HCT116 (cell line): Measurements from ENCODE around the gene ARHGAP8. TPM values are rescaled to one million over a fixed set of nuclear protein-coding genes. Genes with fewer than 3 reads are reported as not detected.
A peak's percentile ranks its signal among the peaks of the same experiment; 100 is the strongest.

Experiments used
- ATAC-seq: fragments of 200-7000 bp; cut with Tn5 transposase; 2 replicates; pipeline ENCODE4 v1.9.1; 2020; ENCODE audit warnings: mild to moderate bottlenecking, moderate library complexity
- BruUV-seq: library from RNA; stranded (reverse); fragments of 400-500 nt; replicated peaks from 2 replicates; lab custom pipeline; 2021; lab: Mats Ljungman, UMichigan
- CTCF ChIA-PET: fragments of 300-600 bp; sonication (Branson Sonifier 250); formaldehyde crosslinking; loops from one replicate; lab custom pipeline; 2021; ENCODE audit warnings: antibody characterized with exemption; lab: Charles Lee
- POLR2A ChIA-PET: fragments of 300-600, 350-600 bp; sonication (Branson Sonifier 250); formaldehyde crosslinking; loops from one replicate; lab custom pipeline; 2021; ENCODE audit warnings: antibody characterized with exemption; lab: Charles Lee
- RAD21 ChIA-PET, 2 experiments: fragments of 300-600 bp; sonication (Branson Sonifier 250); formaldehyde crosslinking; loops; one replicate each; lab custom pipeline; 2023; ENCODE audit warnings: low total read pairs in 2 of 2; ENCODE audit not compliant: uncharacterized antibody in 2 of 2, unreplicated experiment in 2 of 2, low non-redundant PET in 1 of 2; lab: Charles Lee
- DNase-seq: peaks from one replicate; pipeline ENCODE4 v3.0.0-alpha.2; 2010; ENCODE audit warnings: low read depth, low spot score
- H2AFZ ChIP-seq: fragments of 200-600 bp; shearing (Covaris generic), sonication (generic); 2 replicates; pipeline ENCODE4 v1.6.1; 2017; ENCODE audit warnings: low read depth, mixed run types, mixed read lengths, antibody characterized with exemption, low read length; ENCODE audit not compliant: poor library complexity, severe bottlenecking
- H3K27ac ChIP-seq: 2 replicates; pipeline ENCODE4 v1.5.1; 2012; ENCODE audit warnings: low read depth, low read length
- H3K27me3 ChIP-seq: fragments of 200-600 bp; sonication (generic); 2 replicates; pipeline ENCODE4 v1.6.1; 2016; ENCODE audit warnings: mixed run types, low read length, mixed read lengths; ENCODE audit not compliant: insufficient read depth
- H3K36me3 ChIP-seq, 2 experiments: fragments of 200-500 bp in 1 of 2; fragments of 200-600 bp in 1 of 2; sonication (Bioruptor generic) in 1 of 2; sonication (generic) in 1 of 2; 2 replicates each; pipeline versions ENCODE4 v1.5.1 to v1.6.1; 2014 to 2016; ENCODE audit warnings: low read length in 2 of 2, inconsistent platforms in 1 of 2, mixed read lengths in 1 of 2, mixed run types in 1 of 2; ENCODE audit not compliant: insufficient read depth in 2 of 2, control insufficient read depth in 1 of 2
- H3K4me1 ChIP-seq, 2 experiments: fragments of 200-600 bp in 1 of 2; sonication (generic) in 1 of 2; 2 replicates each; pipeline versions ENCODE4 v1.5.1 to v1.6.1; 2012 to 2017; ENCODE audit warnings: low read length in 2 of 2, inconsistent platforms in 1 of 2, mild to moderate bottlenecking in 1 of 2, mixed read lengths in 1 of 2, mixed run types in 1 of 2, moderate library complexity in 1 of 2; ENCODE audit not compliant: insufficient read depth in 2 of 2, control insufficient read depth in 1 of 2
- H3K4me2 ChIP-seq: fragments of 200-600 bp; sonication (generic); 2 replicates; pipeline ENCODE4 v1.6.1; 2017; ENCODE audit warnings: mixed run types, low read length, mixed read lengths
- H3K4me3 ChIP-seq, 2 experiments: fragments of 200-600 bp in 1 of 2; sonication (generic) in 1 of 2; replicated peaks in 1 of 2; 2 replicates each; pipeline ENCODE4 v1.5.1; 2011 to 2016; ENCODE audit warnings: low read length in 2 of 2, control low read depth in 1 of 2, low read depth in 1 of 2, mild to moderate bottlenecking in 1 of 2, mixed read lengths in 1 of 2, mixed run types in 1 of 2
- H3K79me2 ChIP-seq: fragments of 200-600 bp; sonication (generic); 2 replicates; pipeline ENCODE4 v1.6.1; 2017; ENCODE audit warnings: mild to moderate bottlenecking, mixed run types, low read length, moderate library complexity, mixed read lengths; ENCODE audit not compliant: insufficient read depth
- H3K9ac ChIP-seq: fragments of 200-600 bp; sonication (generic); 2 replicates; pipeline ENCODE4 v1.6.1; 2016; ENCODE audit warnings: low read length, mixed read lengths
- H3K9me2 ChIP-seq: fragments of 200-600 bp; sonication (generic), shearing (Covaris generic); 2 replicates; pipeline ENCODE4 v1.6.1; 2017; ENCODE audit warnings: mixed run types, mild to moderate bottlenecking, moderate library complexity; ENCODE audit not compliant: insufficient read depth
- H3K9me3 ChIP-seq, 2 experiments: fragments of 200-500 bp in 1 of 2; fragments of 200-600 bp in 1 of 2; sonication (Bioruptor generic) in 1 of 2; sonication (generic) in 1 of 2; 2 replicates each; pipeline ENCODE4 v1.6.1; 2014 to 2017; ENCODE audit warnings: low read length in 2 of 2, mixed read lengths in 2 of 2, inconsistent platforms in 1 of 2, low read depth in 1 of 2, mild to moderate bottlenecking in 1 of 2, mixed run types in 1 of 2, moderate library complexity in 1 of 2; ENCODE audit not compliant: control insufficient read depth in 1 of 2, insufficient read depth in 1 of 2
- H4K20me1 ChIP-seq: fragments of 200-600 bp; sonication (generic), shearing (Covaris generic); 2 replicates; pipeline ENCODE4 v1.6.1; 2017; ENCODE audit warnings: mixed run types, mild to moderate bottlenecking, moderate library complexity; ENCODE audit not compliant: insufficient read depth
- CBX3 ChIP-seq: IDR thresholded peaks from 2 replicates; pipeline ENCODE4 v1.6.1; 2012; ENCODE audit warnings: low read depth
- ELF1 ChIP-seq: IDR thresholded peaks from 2 replicates; pipeline ENCODE4 v1.6.1; 2012; ENCODE audit warnings: low read depth, borderline replicate concordance
- EZH2 ChIP-seq: fragments of 200-600 bp; sonication (generic); IDR thresholded peaks from 2 replicates; pipeline ENCODE4 v1.6.1; 2017; ENCODE audit warnings: antibody characterized with exemption, mixed run types
- JUND ChIP-seq: IDR thresholded peaks from 2 replicates; pipeline ENCODE4 v1.6.1; 2012
- SRF ChIP-seq: IDR thresholded peaks from 2 replicates; pipeline ENCODE4 v1.6.1; 2012; ENCODE audit warnings: low read depth
- TCF7L2 ChIP-seq: IDR thresholded peaks from 2 replicates; pipeline ENCODE4 v1.7.0; 2011; ENCODE audit warnings: borderline replicate concordance, inconsistent platforms; ENCODE audit not compliant: insufficient read depth, insufficient read length; ENCODE audit errors: extremely low read depth
- intact Hi-C: fragments of 100-400 bp; cut with micrococcal nuclease; formaldehyde crosslinking; loops from 2 replicates; pipeline ENCODE4 v1.10.0; 2022
- total RNA-seq: library from RNA; stranded (reverse); gene quantifications from one replicate; pipeline ENCODE4 v1.2.1, GENCODE V29; 2021; ENCODE audit not compliant: unreplicated experiment
- TF ChIP-seq, protein P1 (sequence below): IDR thresholded peaks from 2 replicates; pipeline ENCODE4 v1.6.1; 2012; ENCODE audit warnings: low read depth

Gene ARHGAP8
- total RNA-seq, 1 experiment from 2014 or later, result 67.5 TPM

DNA sequence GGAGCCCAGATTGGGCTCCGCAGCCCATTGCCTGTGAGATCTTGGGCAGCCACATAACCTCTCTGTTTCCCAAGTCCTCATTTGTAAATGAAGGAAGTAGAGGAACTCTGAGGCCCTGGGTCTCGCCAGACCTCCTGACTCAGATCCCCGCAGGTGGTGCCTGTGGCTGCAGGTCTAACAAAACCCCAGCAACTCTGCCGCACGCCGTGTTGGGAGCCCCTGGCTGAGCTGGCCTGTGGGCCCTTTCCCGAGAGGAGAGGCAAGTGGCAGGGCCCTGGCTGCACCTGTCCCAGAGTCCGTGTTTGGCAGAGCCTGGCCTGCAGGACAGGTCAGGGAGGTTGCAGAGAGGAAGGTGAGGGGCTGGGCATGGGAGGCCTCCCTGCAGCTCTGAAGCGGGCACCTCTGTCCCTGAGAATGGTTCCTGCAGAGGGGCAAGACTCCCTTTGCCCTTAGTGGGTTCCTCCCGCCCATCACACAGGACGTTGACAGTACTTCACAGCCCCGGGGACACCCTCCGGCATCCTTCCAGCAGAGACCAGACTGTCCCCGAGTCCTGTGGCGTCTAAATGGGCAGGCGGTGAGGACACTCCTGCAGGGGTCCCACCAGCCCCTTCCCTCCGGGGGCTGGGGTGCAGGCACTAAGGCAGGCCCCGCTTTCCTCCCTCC lies 67.7 kb downstream of the ARHGAP8 start:
- ChIA-PET RAD21 (interaction anchor here in 1 of 2 experiments (1.1 kb wide), 1 partner anchor 276 kb away, joined by 4 read pairs; no protein-coding TSS in a partner anchor), POLR2A (no interaction called here), CTCF (interaction anchor here (0.9 to 1.5 kb wide), 6 partner anchors 9 to 276 kb away, joined by 3 to 11 read pairs (median 6); no protein-coding TSS in a partner anchor)
- Histone ChIP-seq H3K4me3 (no peak overlapping the region), H3K4me2 (no peak overlapping the region), H3K9me2 (no peaks in the 10 kb centered on the region), H3K27ac (no peak overlapping the region), H3K79me2 (no peaks in the 10 kb centered on the region), H3K36me3 (peaks cover 4 to 16% of the 10 kb centered on the region in 2 experiments; a peak in 3 of 4 replicates), H3K9me3 (no peaks in the 10 kb centered on the region), H4K20me1 (no peaks in the 10 kb centered on the region), H3K4me1 (no peaks in the 10 kb centered on the region), H2AFZ (no peak overlapping the region), H3K27me3 (no peaks in the 10 kb centered on the region), H3K9ac (no peak overlapping the region)
- DNase-seq (no peak), ATAC-seq (peak; percentile 36)
- TF ChIP-seq ELF1 (no peak), TCF7L2 (no peak), JUND (no peak), EZH2 (no peak), CBX3 (no peak), SRF (no peak)
- TF ChIP-seq, protein P1, sequence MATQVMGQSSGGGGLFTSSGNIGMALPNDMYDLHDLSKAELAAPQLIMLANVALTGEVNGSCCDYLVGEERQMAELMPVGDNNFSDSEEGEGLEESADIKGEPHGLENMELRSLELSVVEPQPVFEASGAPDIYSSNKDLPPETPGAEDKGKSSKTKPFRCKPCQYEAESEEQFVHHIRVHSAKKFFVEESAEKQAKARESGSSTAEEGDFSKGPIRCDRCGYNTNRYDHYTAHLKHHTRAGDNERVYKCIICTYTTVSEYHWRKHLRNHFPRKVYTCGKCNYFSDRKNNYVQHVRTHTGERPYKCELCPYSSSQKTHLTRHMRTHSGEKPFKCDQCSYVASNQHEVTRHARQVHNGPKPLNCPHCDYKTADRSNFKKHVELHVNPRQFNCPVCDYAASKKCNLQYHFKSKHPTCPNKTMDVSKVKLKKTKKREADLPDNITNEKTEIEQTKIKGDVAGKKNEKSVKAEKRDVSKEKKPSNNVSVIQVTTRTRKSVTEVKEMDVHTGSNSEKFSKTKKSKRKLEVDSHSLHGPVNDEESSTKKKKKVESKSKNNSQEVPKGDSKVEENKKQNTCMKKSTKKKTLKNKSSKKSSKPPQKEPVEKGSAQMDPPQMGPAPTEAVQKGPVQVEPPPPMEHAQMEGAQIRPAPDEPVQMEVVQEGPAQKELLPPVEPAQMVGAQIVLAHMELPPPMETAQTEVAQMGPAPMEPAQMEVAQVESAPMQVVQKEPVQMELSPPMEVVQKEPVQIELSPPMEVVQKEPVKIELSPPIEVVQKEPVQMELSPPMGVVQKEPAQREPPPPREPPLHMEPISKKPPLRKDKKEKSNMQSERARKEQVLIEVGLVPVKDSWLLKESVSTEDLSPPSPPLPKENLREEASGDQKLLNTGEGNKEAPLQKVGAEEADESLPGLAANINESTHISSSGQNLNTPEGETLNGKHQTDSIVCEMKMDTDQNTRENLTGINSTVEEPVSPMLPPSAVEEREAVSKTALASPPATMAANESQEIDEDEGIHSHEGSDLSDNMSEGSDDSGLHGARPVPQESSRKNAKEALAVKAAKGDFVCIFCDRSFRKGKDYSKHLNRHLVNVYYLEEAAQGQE, result no peak
- intact Hi-C loops, result loop anchor here (2.0 to 5.0 kb wide), 3 partner anchors 157 to 277 kb away; no protein-coding TSS in a partner anchor
- BruUV-seq, result no TSS peak
